Natural killer cell (primary cell): ENCODE results near the gene MRM3. TPM values are rescaled to one million over a fixed set of nuclear protein-coding genes. Genes with fewer than 3 reads are reported as not detected.
A peak's percentile ranks its signal among the peaks of the same experiment; 100 is the strongest.

ENCODE experiments used
- ATAC-seq, 3 donors: fragments of 150-1000 bp in 2 of 3; fragments of 200-7000 bp in 1 of 3; cut with Tn5 transposase; 1 replicate in 1 of 3; 2 replicates in 2 of 3; pipeline ENCODE4 v1.10.0; 2021; ENCODE audit warnings: mild to moderate bottlenecking in 2 of 3, moderate library complexity in 2 of 3
- DNase-seq, 2 donors: peaks; one replicate each; pipeline versions ENCODE4 v3.0.0 to v3.0.0-alpha.2; 2013 to 2021; ENCODE audit warnings: mixed read lengths in 1 of 2
- H3K27ac ChIP-seq: one replicate; pipeline ENCODE4 v1.5.1; 2013; ENCODE audit warnings: mild to moderate bottlenecking, low read length
- H3K27me3 ChIP-seq: one replicate; pipeline ENCODE4 v1.6.1; 2013; ENCODE audit warnings: low read length; ENCODE audit not compliant: control insufficient read depth, insufficient read depth
- H3K36me3 ChIP-seq: one replicate; pipeline ENCODE4 v1.6.1; 2013; ENCODE audit warnings: low read length; ENCODE audit not compliant: control insufficient read depth, insufficient read depth
- H3K4me1 ChIP-seq: one replicate; pipeline ENCODE4 v1.6.1; 2013; ENCODE audit warnings: low read length; ENCODE audit not compliant: control insufficient read depth, insufficient read depth
- H3K4me3 ChIP-seq: one replicate; pipeline ENCODE4 v1.5.1; 2013; ENCODE audit warnings: low read length
- H3K9me3 ChIP-seq: one replicate; pipeline ENCODE4 v1.6.1; 2013; ENCODE audit warnings: low read length; ENCODE audit not compliant: control insufficient read depth, insufficient read depth
- H3K27ac Mint-ChIP-seq, 2 donors: one replicate each; pipeline ENCODE4 v1.8.0; 2022; ENCODE audit warnings: mild to moderate bottlenecking in 2 of 2, mixed read lengths in 2 of 2, moderate library complexity in 1 of 2
- H3K27me3 Mint-ChIP-seq, 2 donors: one replicate each; pipeline ENCODE4 v1.8.0; 2022; ENCODE audit warnings: low read depth in 2 of 2, mixed read lengths in 2 of 2
- H3K36me3 Mint-ChIP-seq: one replicate; pipeline ENCODE4 v1.8.0; 2022; ENCODE audit warnings: mixed read lengths
- H3K4me1 Mint-ChIP-seq, 2 donors: one replicate each; pipeline ENCODE4 v1.8.0; 2022; ENCODE audit warnings: mixed read lengths in 2 of 2
- H3K4me3 Mint-ChIP-seq: one replicate; pipeline ENCODE4 v1.8.0; 2022; ENCODE audit warnings: mild to moderate bottlenecking, moderate library complexity, mixed read lengths
- H3K9me3 Mint-ChIP-seq, 2 donors: one replicate each; pipeline ENCODE4 v1.8.0; 2022; ENCODE audit warnings: mixed read lengths in 2 of 2
- WGBS: methylation state at CpG from one replicate; pipeline ENCODE4 v1.1.7; 2013; ENCODE audit warnings: missing lambda C conversion rate; ENCODE audit not compliant: insufficient coverage; 5-methylcytosine and 5-hydroxymethylcytosine counted together
- intact Hi-C: fragments of 100-400 bp; cut with micrococcal nuclease; formaldehyde crosslinking; loops from one replicate; pipeline ENCODE4 v1.14.2; 2022
- total RNA-seq, 4 donors: library from RNA; stranded (reverse); fragments of 120-200 nt in 1 of 4; gene quantifications; one replicate each; pipeline versions ENCODE4 v1.2.3 to v1.2.4, GENCODE V29; 2013 to 2022
- TF ChIP-seq, protein P1 (sequence below): fragments of 200-600 bp; IDR thresholded peaks from one replicate; pipeline ENCODE4 v1.8.0; 2022; ENCODE audit warnings: antibody characterized with exemption

MRM3 gene, protein sequence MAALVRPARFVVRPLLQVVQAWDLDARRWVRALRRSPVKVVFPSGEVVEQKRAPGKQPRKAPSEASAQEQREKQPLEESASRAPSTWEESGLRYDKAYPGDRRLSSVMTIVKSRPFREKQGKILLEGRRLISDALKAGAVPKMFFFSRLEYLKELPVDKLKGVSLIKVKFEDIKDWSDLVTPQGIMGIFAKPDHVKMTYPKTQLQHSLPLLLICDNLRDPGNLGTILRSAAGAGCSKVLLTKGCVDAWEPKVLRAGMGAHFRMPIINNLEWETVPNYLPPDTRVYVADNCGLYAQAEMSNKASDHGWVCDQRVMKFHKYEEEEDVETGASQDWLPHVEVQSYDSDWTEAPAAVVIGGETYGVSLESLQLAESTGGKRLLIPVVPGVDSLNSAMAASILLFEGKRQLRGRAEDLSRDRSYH
- 10 to 100 TPM; 24.3 to 32.2 (median 31.9) TPM for total RNA-seq
- 20.5 TPM for total RNA-seq (2013)

DNA sequence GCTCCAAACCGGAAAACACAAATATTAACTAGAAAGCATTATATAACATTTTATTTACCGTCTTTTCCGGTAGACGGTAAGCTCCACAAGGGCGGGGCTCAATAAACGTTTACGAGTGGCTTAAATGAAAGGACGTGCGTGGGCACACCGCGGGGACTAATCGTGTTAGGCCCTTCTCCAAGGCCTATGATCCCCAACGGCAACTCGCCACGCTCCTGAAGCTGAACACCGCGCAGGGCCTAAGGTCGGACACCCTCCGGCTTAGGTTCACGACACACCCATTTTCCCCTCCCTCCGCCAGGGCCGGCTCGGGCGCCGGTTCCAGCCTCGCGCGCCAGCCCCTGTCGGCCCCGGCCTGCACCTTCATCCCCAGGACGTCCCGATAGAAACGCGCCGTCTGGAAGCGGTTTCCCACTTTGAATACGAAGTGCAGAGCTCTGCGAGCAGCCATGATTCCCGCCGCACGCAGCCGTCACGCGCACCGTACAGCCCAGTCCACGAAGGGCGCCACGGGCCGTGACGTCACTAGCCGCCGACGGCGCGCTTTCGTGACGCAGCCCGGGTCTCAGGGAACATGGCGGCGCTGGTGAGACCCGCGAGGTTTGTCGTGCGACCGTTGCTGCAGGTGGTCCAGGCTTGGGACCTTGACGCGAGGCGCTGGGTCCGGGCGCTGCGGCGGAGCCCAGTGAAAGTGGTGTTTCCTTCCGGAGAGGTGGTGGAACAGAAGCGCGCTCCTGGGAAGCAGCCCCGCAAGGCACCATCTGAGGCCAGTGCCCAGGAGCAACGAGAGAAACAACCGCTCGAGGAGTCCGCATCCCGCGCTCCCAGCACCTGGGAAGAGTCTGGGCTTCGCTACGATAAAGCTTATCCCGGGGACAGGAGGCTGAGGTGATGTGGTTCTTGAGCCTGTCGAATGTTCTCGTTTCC, at the start of gene MRM3, which contains the start of gene GLOD4:
Gene MRM3 (plus strand): TSS at position 549 of the 927 bp plus-strand sequence. CDS start 26 bp downstream, at position 575.
Gene GLOD4 (minus strand): TSS at position 476 of the 927 bp plus-strand sequence. CDS start 25 bp downstream, at position 451.
- intact Hi-C loops: loop anchor here (1.0 kb wide), 2 partner anchors 30 to 214 kb away; partner anchors contain the start of gene GEMIN4
- Mint-ChIP-seq H3K4me3 (peak within 1 kb of the TSS; percentile 98), H3K9me3 (no peaks in the 10 kb centered on the region), H3K27ac (peak within 1 kb of the TSS; percentile 97 to 99), H3K4me1 (peaks cover 22 to 27% of the 10 kb centered on the region in 2 donors), H3K27me3 (no peaks in the 10 kb centered on the region), H3K36me3 (peaks cover 8% of the 10 kb centered on the region)
- Histone ChIP-seq H3K27me3 (no peaks in the 10 kb centered on the region), H3K4me1 (peaks cover 20% of the 10 kb centered on the region), H3K4me3 (peak within 1 kb of the TSS; percentile 67), H3K9me3 (no peaks in the 10 kb centered on the region), H3K27ac (peak within 1 kb of the TSS; percentile 67), H3K36me3 (peaks cover 21% of the 10 kb centered on the region)
- DNase-seq (peak; percentile 98 to 99), ATAC-seq (peak; percentile 96 to 97 (median 96))
- TF ChIP-seq, protein P1, sequence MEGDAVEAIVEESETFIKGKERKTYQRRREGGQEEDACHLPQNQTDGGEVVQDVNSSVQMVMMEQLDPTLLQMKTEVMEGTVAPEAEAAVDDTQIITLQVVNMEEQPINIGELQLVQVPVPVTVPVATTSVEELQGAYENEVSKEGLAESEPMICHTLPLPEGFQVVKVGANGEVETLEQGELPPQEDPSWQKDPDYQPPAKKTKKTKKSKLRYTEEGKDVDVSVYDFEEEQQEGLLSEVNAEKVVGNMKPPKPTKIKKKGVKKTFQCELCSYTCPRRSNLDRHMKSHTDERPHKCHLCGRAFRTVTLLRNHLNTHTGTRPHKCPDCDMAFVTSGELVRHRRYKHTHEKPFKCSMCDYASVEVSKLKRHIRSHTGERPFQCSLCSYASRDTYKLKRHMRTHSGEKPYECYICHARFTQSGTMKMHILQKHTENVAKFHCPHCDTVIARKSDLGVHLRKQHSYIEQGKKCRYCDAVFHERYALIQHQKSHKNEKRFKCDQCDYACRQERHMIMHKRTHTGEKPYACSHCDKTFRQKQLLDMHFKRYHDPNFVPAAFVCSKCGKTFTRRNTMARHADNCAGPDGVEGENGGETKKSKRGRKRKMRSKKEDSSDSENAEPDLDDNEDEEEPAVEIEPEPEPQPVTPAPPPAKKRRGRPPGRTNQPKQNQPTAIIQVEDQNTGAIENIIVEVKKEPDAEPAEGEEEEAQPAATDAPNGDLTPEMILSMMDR: no peak
- WGBS: under 1% methylated on average over 87 of the region's 87 CpGs

DNA sequence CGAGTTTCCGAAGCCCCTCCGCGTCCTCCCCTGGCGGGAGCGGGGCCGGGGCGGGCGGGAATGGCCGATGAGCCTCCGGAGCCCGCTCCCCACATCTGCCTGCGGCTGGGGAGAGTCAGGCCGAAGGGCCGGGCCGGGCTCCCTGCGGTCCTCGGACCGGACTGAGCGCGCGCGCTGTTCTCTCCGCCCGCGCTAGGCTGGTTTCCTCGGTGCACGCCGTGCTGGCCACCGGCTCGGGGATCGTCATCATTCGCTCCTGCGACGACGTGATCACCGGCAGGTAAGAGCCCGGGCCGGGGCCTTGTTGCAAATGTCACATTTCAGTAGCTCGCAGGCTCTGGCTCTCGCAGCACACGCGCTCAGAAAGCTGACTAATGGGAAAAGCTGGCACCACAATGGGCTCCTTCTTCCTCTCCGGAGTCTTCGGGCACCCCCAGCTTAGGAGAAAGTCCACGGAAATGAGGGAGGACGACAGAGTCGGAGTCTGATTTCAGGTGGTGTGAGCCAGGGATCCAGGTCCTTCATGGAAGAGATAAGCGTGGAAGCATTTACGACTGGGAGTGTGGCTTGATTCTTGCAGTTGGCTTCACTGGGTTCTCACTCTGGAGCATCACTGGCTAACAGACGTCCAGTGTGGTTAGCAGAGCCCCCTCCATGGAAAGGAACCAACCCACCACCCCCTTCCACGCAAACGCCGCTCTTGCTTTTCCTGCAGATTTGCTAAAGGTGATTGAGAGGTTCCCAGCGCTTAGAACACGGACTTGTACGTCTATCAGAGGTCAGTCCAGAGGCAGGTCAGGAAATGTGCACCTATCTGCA, 49.0 kb upstream of the MRM3 start:
- Histone ChIP-seq H3K4me3 (peak overlapping the region; percentile 17), H3K4me1 (peaks cover 12% of the 10 kb centered on the region), H3K27me3 (no peaks in the 10 kb centered on the region), H3K27ac (no peak overlapping the region), H3K36me3 (no peaks in the 10 kb centered on the region), H3K9me3 (no peaks in the 10 kb centered on the region)
- H3K4me3 Mint-ChIP-seq: peak overlapping the region; percentile 94
- DNase-seq (peak in 1 of 2 donors; percentile 49), ATAC-seq (peak; percentile 36 to 51 (median 36))
- H3K27ac Mint-ChIP-seq: peak overlapping the region in 1 of 2 donors; percentile 56
- 12% methylated on average over 57 of the region's 57 CpGs for WGBS
- no peaks in the 10 kb centered on the region for H3K9me3 Mint-ChIP-seq
- TF ChIP-seq, protein P1: no peak
- intact Hi-C loops: loop anchor here (2.0 kb wide), 1 partner anchor 18 kb away; no protein-coding TSS in a partner anchor
- H3K4me1 Mint-ChIP-seq: peaks cover 8 to 19% of the 10 kb centered on the region in 2 donors
- no peaks in the 10 kb centered on the region for H3K36me3 Mint-ChIP-seq
- no peaks in the 10 kb centered on the region for H3K27me3 Mint-ChIP-seq

DNA sequence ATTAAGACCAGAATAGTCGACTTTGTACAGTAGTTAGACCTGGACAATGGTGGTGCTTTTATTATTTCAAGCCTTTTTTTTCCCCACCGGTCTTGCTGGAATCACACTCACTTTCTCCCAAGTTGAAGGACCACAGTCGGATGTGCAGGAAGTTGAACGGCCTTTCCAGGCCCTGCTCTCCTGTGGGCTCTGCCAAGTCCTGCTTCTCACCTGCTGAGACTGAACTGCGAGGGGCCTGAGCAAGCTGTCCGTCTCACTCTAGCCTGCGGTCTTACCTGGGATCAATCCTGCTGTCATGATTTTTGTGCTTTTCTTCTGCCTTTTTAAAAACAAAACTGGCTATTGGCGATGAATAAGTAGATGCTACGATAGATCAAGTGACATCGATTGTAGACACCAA, 48.4 kb upstream of the MRM3 start:
- intact Hi-C loops: loop anchor here (2.0 kb wide), 1 partner anchor 17 kb away; no protein-coding TSS in a partner anchor
- WGBS: 93% methylated on average over 10 of the region's 10 CpGs
- no peak for ATAC-seq

More for the DNA sequence above, 48.4 kb upstream of the MRM3 start:
- H3K36me3 ChIP-seq: no peaks in the 10 kb centered on the region
- no peaks in the 10 kb centered on the region for H3K9me3 ChIP-seq
- no peaks in the 10 kb centered on the region for H3K27me3 ChIP-seq
- H3K4me3 ChIP-seq: no peak overlapping the region
- DNase-seq: no peak
- Mint-ChIP-seq H3K9me3 (no peaks in the 10 kb centered on the region), H3K27ac (no peak overlapping the region), H3K36me3 (no peaks in the 10 kb centered on the region), H3K4me3 (peak overlapping the region; percentile 94), H3K27me3 (no peaks in the 10 kb centered on the region), H3K4me1 (peaks cover 8 to 19% of the 10 kb centered on the region in 2 donors)
- TF ChIP-seq, protein P1: no peak
- H3K27ac ChIP-seq: no peak overlapping the region
- H3K4me1 ChIP-seq: peaks cover 12% of the 10 kb centered on the region
